ENCODE results near the gene MTHFD1L.
"Not testable (repeated sequence)": the region's sequence is repeated elsewhere in the genome, so short reads cannot be mapped to it uniquely, and the experiment has no call there.

The MTHFD1L gene

GRCh38 chr6:150865406-150866146, at the start of gene MTHFD1L:
Gene MTHFD1L, plus strand, starts transcription at chr6:150865702. Its CDS starts 121 bp downstream, at chr6:150865823.
- Histone ChIP-seq H3K4me1 (ENCODE audit: control insufficient read depth in 1 of 2, insufficient read depth in 2 of 2, low read length in 2 of 2) (no peaks in the 10 kb centered on the region), H3K36me3 (ENCODE audit: control insufficient read depth in 1 of 2, insufficient read depth in 2 of 2, low read length in 2 of 2) (peaks cover 0 to 9% of the 10 kb centered on the region in 2 donors), H3K27ac (ENCODE audit: low read length) (peak within 1 kb of the TSS; percentile 92), H3K27me3 (ENCODE audit: low read depth, low read length) (no peaks in the 10 kb centered on the region), H3K9me3 (ENCODE audit: control insufficient read depth in 1 of 2, low read length in 2 of 2) (no peaks in the 10 kb centered on the region), H3K4me3 (ENCODE audit: low read depth in 1 of 2, low read length in 2 of 2) (peak within 1 kb of the TSS; percentile 74 to 76)

GRCh38 chr6:150816554-150816953, 48.9 kb upstream of the MTHFD1L start:
- not testable (repeated sequence) for H3K27ac ChIP-seq (ENCODE audit: low read length)

GRCh38 chr6:150822932-150823331, 42.6 kb upstream of the MTHFD1L start:
- H3K4me3 ChIP-seq (ENCODE audit: low read depth in 1 of 2, low read length in 2 of 2): no peak overlapping the region
- H3K27me3 ChIP-seq (ENCODE audit: low read depth, low read length): no peaks in the 10 kb centered on the region
- H3K4me1 ChIP-seq (ENCODE audit: control insufficient read depth in 1 of 2, insufficient read depth in 2 of 2, low read length in 2 of 2): no peaks in the 10 kb centered on the region
- no peaks in the 10 kb centered on the region for H3K9me3 ChIP-seq (ENCODE audit: control insufficient read depth in 1 of 2, low read length in 2 of 2)
- H3K36me3 ChIP-seq (ENCODE audit: control insufficient read depth in 1 of 2, insufficient read depth in 2 of 2, low read length in 2 of 2): no peaks in the 10 kb centered on the region
- H3K27ac ChIP-seq (ENCODE audit: low read length): no peak overlapping the region

More at GRCh38 chr6:150816554-150816953, 48.9 kb upstream of the MTHFD1L start:
- not testable (repeated sequence) for H3K36me3 ChIP-seq (ENCODE audit: control insufficient read depth in 1 of 2, insufficient read depth in 2 of 2, low read length in 2 of 2); H3K9me3 ChIP-seq (ENCODE audit: control insufficient read depth in 1 of 2, low read length in 2 of 2); H3K27me3 ChIP-seq (ENCODE audit: low read depth, low read length); H3K4me3 ChIP-seq (ENCODE audit: low read depth in 1 of 2, low read length in 2 of 2); H3K4me1 ChIP-seq (ENCODE audit: control insufficient read depth in 1 of 2, insufficient read depth in 2 of 2, low read length in 2 of 2)

- no peaks in the 10 kb centered on the region for H3K4me1 ChIP-seq (ENCODE audit: control insufficient read depth in 1 of 2, insufficient read depth in 2 of 2, low read length in 2 of 2)
- H3K27me3 ChIP-seq (ENCODE audit: low read depth, low read length): no peaks in the 10 kb centered on the region
- no peaks in the 10 kb centered on the region for H3K9me3 ChIP-seq (ENCODE audit: control insufficient read depth in 1 of 2, low read length in 2 of 2)
- no peak overlapping the region for H3K27ac ChIP-seq (ENCODE audit: low read length)
- H3K4me3 ChIP-seq (ENCODE audit: low read depth in 1 of 2, low read length in 2 of 2): no peak overlapping the region
- peaks cover 0 to 7% of the 10 kb centered on the region in 2 donors for H3K36me3 ChIP-seq (ENCODE audit: control insufficient read depth in 1 of 2, insufficient read depth in 2 of 2, low read length in 2 of 2)
These were observed 38.7 kb upstream of the MTHFD1L start for GRCh38 chr6:150826788-150827187.

- H3K4me1 ChIP-seq (ENCODE audit: control insufficient read depth in 1 of 2, insufficient read depth in 2 of 2, low read length in 2 of 2); H3K9me3 ChIP-seq (ENCODE audit: control insufficient read depth in 1 of 2, low read length in 2 of 2); H3K27me3 ChIP-seq (ENCODE audit: low read depth, low read length); H3K4me3 ChIP-seq (ENCODE audit: low read depth in 1 of 2, low read length in 2 of 2); H3K27ac ChIP-seq (ENCODE audit: low read length): not testable (repeated sequence)
- H3K36me3 ChIP-seq (ENCODE audit: control insufficient read depth in 1 of 2, insufficient read depth in 2 of 2, low read length in 2 of 2): peaks cover 0 to 14% of the 10 kb centered on the region in 2 donors
These were observed 37.4 kb upstream of the MTHFD1L start for GRCh38 chr6:150828107-150828506.

GRCh38 chr6:150830439-150831165, 34.9 kb upstream of the MTHFD1L start:
- no peaks in the 10 kb centered on the region for H3K27me3 ChIP-seq (ENCODE audit: low read depth, low read length)
- no peak overlapping the region for H3K4me3 ChIP-seq (ENCODE audit: low read depth in 1 of 2, low read length in 2 of 2)
- no peaks in the 10 kb centered on the region for H3K4me1 ChIP-seq (ENCODE audit: control insufficient read depth in 1 of 2, insufficient read depth in 2 of 2, low read length in 2 of 2)
- no peaks in the 10 kb centered on the region for H3K9me3 ChIP-seq (ENCODE audit: control insufficient read depth in 1 of 2, low read length in 2 of 2)
- H3K36me3 ChIP-seq (ENCODE audit: control insufficient read depth in 1 of 2, insufficient read depth in 2 of 2, low read length in 2 of 2): peaks cover 0 to 19% of the 10 kb centered on the region in 2 donors
- H3K27ac ChIP-seq (ENCODE audit: low read length): no peak overlapping the region

- no peak overlapping the region for H3K4me3 ChIP-seq (ENCODE audit: low read depth in 1 of 2, low read length in 2 of 2)
- peaks cover 0 to 19% of the 10 kb centered on the region in 2 donors for H3K36me3 ChIP-seq (ENCODE audit: control insufficient read depth in 1 of 2, insufficient read depth in 2 of 2, low read length in 2 of 2)
These were observed 33.9 kb upstream of the MTHFD1L start for GRCh38 chr6:150831577-150831976.

GRCh38 chr6:150835620-150836019, 29.9 kb upstream of the MTHFD1L start:
- H3K27me3 ChIP-seq (ENCODE audit: low read depth, low read length): no peaks in the 10 kb centered on the region
- H3K9me3 ChIP-seq (ENCODE audit: control insufficient read depth in 1 of 2, low read length in 2 of 2): no peaks in the 10 kb centered on the region
- H3K4me3 ChIP-seq (ENCODE audit: low read depth in 1 of 2, low read length in 2 of 2): no peak overlapping the region
- H3K4me1 ChIP-seq (ENCODE audit: control insufficient read depth in 1 of 2, insufficient read depth in 2 of 2, low read length in 2 of 2): no peaks in the 10 kb centered on the region
- peaks cover 0 to 30% of the 10 kb centered on the region in 2 donors for H3K36me3 ChIP-seq (ENCODE audit: control insufficient read depth in 1 of 2, insufficient read depth in 2 of 2, low read length in 2 of 2)
- H3K27ac ChIP-seq (ENCODE audit: low read length): no peak overlapping the region

More at GRCh38 chr6:150831577-150831976, 33.9 kb upstream of the MTHFD1L start:
- Histone ChIP-seq H3K27me3 (ENCODE audit: low read depth, low read length) (no peaks in the 10 kb centered on the region), H3K9me3 (ENCODE audit: control insufficient read depth in 1 of 2, low read length in 2 of 2) (no peaks in the 10 kb centered on the region), H3K4me1 (ENCODE audit: control insufficient read depth in 1 of 2, insufficient read depth in 2 of 2, low read length in 2 of 2) (no peaks in the 10 kb centered on the region), H3K27ac (ENCODE audit: low read length) (no peak overlapping the region)

GRCh38 chr6:150840185-150840584, 25.3 kb upstream of the MTHFD1L start:
- H3K9me3 ChIP-seq (ENCODE audit: control insufficient read depth in 1 of 2, low read length in 2 of 2): no peaks in the 10 kb centered on the region
- no peak overlapping the region for H3K27ac ChIP-seq (ENCODE audit: low read length)
- H3K4me3 ChIP-seq (ENCODE audit: low read depth in 1 of 2, low read length in 2 of 2): no peak overlapping the region
- peaks cover 0 to 22% of the 10 kb centered on the region in 2 donors for H3K36me3 ChIP-seq (ENCODE audit: control insufficient read depth in 1 of 2, insufficient read depth in 2 of 2, low read length in 2 of 2)
- H3K27me3 ChIP-seq (ENCODE audit: low read depth, low read length): no peaks in the 10 kb centered on the region
- H3K4me1 ChIP-seq (ENCODE audit: control insufficient read depth in 1 of 2, insufficient read depth in 2 of 2, low read length in 2 of 2): no peaks in the 10 kb centered on the region

GRCh38 chr6:150841189-150841588, 24.3 kb upstream of the MTHFD1L start:
- Histone ChIP-seq H3K4me3 (ENCODE audit: low read depth in 1 of 2, low read length in 2 of 2) (no peak overlapping the region), H3K4me1 (ENCODE audit: control insufficient read depth in 1 of 2, insufficient read depth in 2 of 2, low read length in 2 of 2) (no peaks in the 10 kb centered on the region), H3K36me3 (ENCODE audit: control insufficient read depth in 1 of 2, insufficient read depth in 2 of 2, low read length in 2 of 2) (peaks cover 0 to 22% of the 10 kb centered on the region in 2 donors), H3K27ac (ENCODE audit: low read length) (no peak overlapping the region), H3K9me3 (ENCODE audit: control insufficient read depth in 1 of 2, low read length in 2 of 2) (no peaks in the 10 kb centered on the region), H3K27me3 (ENCODE audit: low read depth, low read length) (no peaks in the 10 kb centered on the region)

GRCh38 chr6:150841697-150842096, 23.8 kb upstream of the MTHFD1L start:
- Histone ChIP-seq H3K4me1 (ENCODE audit: control insufficient read depth in 1 of 2, insufficient read depth in 2 of 2, low read length in 2 of 2) (no peaks in the 10 kb centered on the region), H3K36me3 (ENCODE audit: control insufficient read depth in 1 of 2, insufficient read depth in 2 of 2, low read length in 2 of 2) (peaks cover 0 to 22% of the 10 kb centered on the region in 2 donors), H3K27me3 (ENCODE audit: low read depth, low read length) (no peaks in the 10 kb centered on the region), H3K27ac (ENCODE audit: low read length) (no peak overlapping the region), H3K9me3 (ENCODE audit: control insufficient read depth in 1 of 2, low read length in 2 of 2) (no peaks in the 10 kb centered on the region), H3K4me3 (ENCODE audit: low read depth in 1 of 2, low read length in 2 of 2) (no peak overlapping the region)
